Measurements from ENCODE around the gene CABP4. TPM values are rescaled to one million over a fixed set of nuclear protein-coding genes. Genes with fewer than 3 reads are reported as not detected.

The CABP4 gene
- total RNA-seq, 1 experiment from 2014 or later: 0.55 TPM

DNA sequence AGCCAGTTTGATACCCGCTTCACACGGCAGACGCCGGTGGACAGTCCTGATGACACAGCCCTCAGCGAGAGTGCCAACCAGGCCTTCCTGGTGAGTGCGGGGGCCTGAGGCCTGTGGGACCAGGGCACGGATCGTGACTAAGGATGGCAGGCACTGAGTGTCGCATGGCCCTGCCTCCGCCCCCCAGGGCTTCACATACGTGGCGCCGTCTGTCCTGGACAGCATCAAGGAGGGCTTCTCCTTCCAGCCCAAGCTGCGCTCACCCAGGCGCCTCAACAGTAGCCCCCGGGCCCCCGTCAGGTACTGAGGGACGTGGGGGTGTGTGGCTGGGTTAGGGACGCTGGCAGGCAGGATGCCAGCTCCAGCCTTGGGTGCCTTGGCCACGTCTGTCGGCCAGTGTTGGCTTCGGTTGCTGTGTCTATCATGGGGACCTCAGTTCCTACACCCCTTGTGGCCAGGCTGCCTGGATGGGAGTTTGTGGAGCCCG is 20.7 kb upstream of the CABP4 start:
- Histone ChIP-seq H3K4me3 (ENCODE audit: low read length) (no peak overlapping the region), H3K36me3 (ENCODE audit: low read depth, low read length) (peaks cover 49% of the 10 kb centered on the region), H3F3A (ENCODE audit: low read length, unreplicated experiment) (peaks cover 9% of the 10 kb centered on the region), H4K20me1 (ENCODE audit: low read length) (no peaks in the 10 kb centered on the region), H3K79me2 (ENCODE audit: low read length) (peaks cover 22% of the 10 kb centered on the region), H3K27me3 (ENCODE audit: low read length) (no peaks in the 10 kb centered on the region), H3K27ac (ENCODE audit: low read length) (no peak overlapping the region), H2AFZ (ENCODE audit: low read length) (no peak overlapping the region), H3K9me3 (ENCODE audit: low read length) (no peaks in the 10 kb centered on the region), H3K9ac (ENCODE audit: low read length) (no peak overlapping the region), H3K4me1 (ENCODE audit: insufficient read depth, low read length) (peaks cover 7% of the 10 kb centered on the region), H3K4me2 (ENCODE audit: low read length) (no peak overlapping the region), H3K9me2 (replicated peaks; ENCODE audit: low read length) (no peaks in the 10 kb centered on the region)
- ChIA-PET POLR2A (ENCODE audit: unreplicated experiment) (no interaction called here), CTCF (no interaction called here)
- ATAC-seq (no peak), DNase-seq (no peak)
- intact Hi-C loops (cut with micrococcal nuclease): no loop called here
- BruUV-seq (replicated peaks): no TSS peak
- TF ChIP-seq EZH2 (IDR thresholded peaks at IDR 0.05; ENCODE audit: low read length, unreplicated experiment) (no peak), EZH2phosphoT487 (IDR thresholded peaks at IDR 0.05; ENCODE audit: borderline replicate concordance, low read length) (no peak)
- TF ChIP-seq, protein P1, sequence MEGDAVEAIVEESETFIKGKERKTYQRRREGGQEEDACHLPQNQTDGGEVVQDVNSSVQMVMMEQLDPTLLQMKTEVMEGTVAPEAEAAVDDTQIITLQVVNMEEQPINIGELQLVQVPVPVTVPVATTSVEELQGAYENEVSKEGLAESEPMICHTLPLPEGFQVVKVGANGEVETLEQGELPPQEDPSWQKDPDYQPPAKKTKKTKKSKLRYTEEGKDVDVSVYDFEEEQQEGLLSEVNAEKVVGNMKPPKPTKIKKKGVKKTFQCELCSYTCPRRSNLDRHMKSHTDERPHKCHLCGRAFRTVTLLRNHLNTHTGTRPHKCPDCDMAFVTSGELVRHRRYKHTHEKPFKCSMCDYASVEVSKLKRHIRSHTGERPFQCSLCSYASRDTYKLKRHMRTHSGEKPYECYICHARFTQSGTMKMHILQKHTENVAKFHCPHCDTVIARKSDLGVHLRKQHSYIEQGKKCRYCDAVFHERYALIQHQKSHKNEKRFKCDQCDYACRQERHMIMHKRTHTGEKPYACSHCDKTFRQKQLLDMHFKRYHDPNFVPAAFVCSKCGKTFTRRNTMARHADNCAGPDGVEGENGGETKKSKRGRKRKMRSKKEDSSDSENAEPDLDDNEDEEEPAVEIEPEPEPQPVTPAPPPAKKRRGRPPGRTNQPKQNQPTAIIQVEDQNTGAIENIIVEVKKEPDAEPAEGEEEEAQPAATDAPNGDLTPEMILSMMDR (conservative IDR thresholded peaks at IDR 0.05; ENCODE audit: low read depth, low read length): no peak

- Histone ChIP-seq H3K27ac (ENCODE audit: low read length) (no peak overlapping the region), H3K36me3 (ENCODE audit: low read depth, low read length) (peaks cover 45% of the 10 kb centered on the region), H3K27me3 (ENCODE audit: low read length) (no peaks in the 10 kb centered on the region), H3K4me3 (ENCODE audit: low read length) (no peak overlapping the region), H4K20me1 (ENCODE audit: low read length) (no peaks in the 10 kb centered on the region), H3K4me2 (ENCODE audit: low read length) (no peak overlapping the region), H3K9me3 (ENCODE audit: low read length) (no peaks in the 10 kb centered on the region), H3K9me2 (replicated peaks; ENCODE audit: low read length) (no peaks in the 10 kb centered on the region), H2AFZ (ENCODE audit: low read length) (no peak overlapping the region), H3F3A (ENCODE audit: low read length, unreplicated experiment) (peaks cover 9% of the 10 kb centered on the region), H3K9ac (ENCODE audit: low read length) (no peak overlapping the region), H3K4me1 (ENCODE audit: insufficient read depth, low read length) (no peaks in the 10 kb centered on the region), H3K79me2 (ENCODE audit: low read length) (peaks cover 14% of the 10 kb centered on the region)
- BruUV-seq (replicated peaks): no TSS peak
- intact Hi-C loops (cut with micrococcal nuclease): no loop called here
- CTCF ChIA-PET: no interaction called here
- no peak for ATAC-seq
- DNase-seq: no peak
- TF ChIP-seq EZH2 (IDR thresholded peaks at IDR 0.05; ENCODE audit: low read length, unreplicated experiment) (no peak), EZH2phosphoT487 (IDR thresholded peaks at IDR 0.05; ENCODE audit: borderline replicate concordance, low read length) (no peak)
- TF ChIP-seq, protein P1 (conservative IDR thresholded peaks at IDR 0.05; ENCODE audit: low read depth, low read length): no peak
- POLR2A ChIA-PET (ENCODE audit: unreplicated experiment): no interaction called here
These were observed 20.0 kb upstream of the CABP4 start for GRCh38 chr11:67435031-67435726.

DNA sequence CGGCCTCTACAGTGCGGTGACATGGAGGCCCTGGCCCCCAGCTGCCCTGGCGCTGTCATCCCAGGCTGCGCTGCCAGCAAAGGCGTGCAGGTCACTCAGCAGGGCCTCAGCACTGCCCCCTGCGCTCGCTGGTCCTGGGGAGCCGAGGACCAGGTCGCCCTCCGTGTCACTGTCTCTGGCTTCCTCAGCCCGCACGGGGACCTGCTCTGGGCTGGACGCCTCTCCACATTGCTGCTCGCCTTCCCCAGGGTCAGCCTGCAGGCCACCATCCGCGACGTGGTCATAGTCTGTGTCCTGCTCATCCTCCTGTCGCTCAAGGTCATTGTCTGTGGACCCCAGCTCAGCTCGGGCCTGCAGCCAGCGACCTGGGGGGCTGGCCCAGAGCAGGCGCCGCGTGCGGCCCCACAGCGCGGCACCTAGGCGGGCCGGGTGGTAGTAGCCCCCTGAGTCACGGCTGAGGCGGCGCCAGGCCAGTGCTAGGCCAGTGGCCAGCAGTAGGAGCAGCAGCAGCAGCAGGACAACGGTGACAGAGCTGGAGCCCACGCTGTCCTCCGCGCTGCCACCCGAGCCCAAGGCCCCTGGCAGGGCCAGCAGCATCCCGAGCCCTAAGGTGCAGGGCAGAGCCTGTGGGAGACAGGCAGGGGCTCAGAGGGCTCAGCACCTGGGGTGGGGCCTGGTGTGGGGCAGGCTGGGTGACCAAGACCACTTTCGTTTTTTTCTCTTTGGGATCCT is 19.3 kb upstream of the CABP4 start:
- Histone ChIP-seq H3F3A (ENCODE audit: low read length, unreplicated experiment) (peaks cover 9% of the 10 kb centered on the region), H3K9me3 (ENCODE audit: low read length) (no peaks in the 10 kb centered on the region), H3K4me2 (ENCODE audit: low read length) (no peak overlapping the region), H3K9me2 (replicated peaks; ENCODE audit: low read length) (no peaks in the 10 kb centered on the region), H3K27ac (ENCODE audit: low read length) (no peak overlapping the region), H3K4me3 (ENCODE audit: low read length) (no peak overlapping the region), H3K27me3 (ENCODE audit: low read length) (no peaks in the 10 kb centered on the region), H2AFZ (ENCODE audit: low read length) (no peak overlapping the region), H3K36me3 (ENCODE audit: low read depth, low read length) (peaks cover 40% of the 10 kb centered on the region), H3K9ac (ENCODE audit: low read length) (no peak overlapping the region), H4K20me1 (ENCODE audit: low read length) (no peaks in the 10 kb centered on the region), H3K4me1 (ENCODE audit: insufficient read depth, low read length) (no peaks in the 10 kb centered on the region), H3K79me2 (ENCODE audit: low read length) (peaks cover 8% of the 10 kb centered on the region; the same call in 1 of the 2 replicates)
- TF ChIP-seq EZH2phosphoT487 (IDR thresholded peaks at IDR 0.05; ENCODE audit: borderline replicate concordance, low read length): no peak
- TF ChIP-seq, protein P1 (conservative IDR thresholded peaks at IDR 0.05; ENCODE audit: low read depth, low read length): no peak
- TF ChIP-seq EZH2 (IDR thresholded peaks at IDR 0.05; ENCODE audit: low read length, unreplicated experiment): no peak
- ChIA-PET POLR2A (ENCODE audit: unreplicated experiment) (no interaction called here), CTCF (no interaction called here)
- ATAC-seq: no peak
- intact Hi-C loops (cut with micrococcal nuclease): no loop called here
- no TSS peak for BruUV-seq (replicated peaks)
- no peak for DNase-seq

Measured in PC-3 (cell line).